ENCODE results near the gene ATP8B4.

GRCh38 chr15:49979705-49980382 is 139.2 kb downstream of the ATP8B4 start:
- no peak for TF ChIP-seq POLR2AphosphoS5 (IDR thresholded peaks at IDR 0.05)
- TF ChIP-seq POLR2A (IDR thresholded peaks at IDR 0.05) = no peak

All from sigmoid colon (tissue), 4 donors.